HCT116 (cell line): ENCODE results near the gene PGRMC2.

Experiments used
- EGR1 ChIP-seq: IDR thresholded peaks from 2 replicates; pipeline ENCODE4 v1.6.1; 2012; ENCODE audit warnings: low read depth
- EZH2 ChIP-seq: fragments of 200-600 bp; sonication (generic); IDR thresholded peaks from 2 replicates; pipeline ENCODE4 v1.6.1; 2017; ENCODE audit warnings: antibody characterized with exemption, mixed run types
- EZH2phosphoT487 ChIP-seq: fragments of 200-600 bp; IDR thresholded peaks from 2 replicates; pipeline ENCODE4 v1.6.1; 2018; ENCODE audit warnings: antibody characterized with exemption, borderline replicate concordance
- JUND ChIP-seq: IDR thresholded peaks from 2 replicates; pipeline ENCODE4 v1.6.1; 2012
- POLR2A ChIP-seq: IDR thresholded peaks from 2 replicates; pipeline ENCODE4 v1.7.0; 2011; ENCODE audit warnings: borderline replicate concordance; ENCODE audit not compliant: insufficient read depth, insufficient read length; ENCODE audit errors: extremely low read depth
- POLR2AphosphoS5 ChIP-seq: IDR thresholded peaks from 2 replicates; pipeline ENCODE4 v1.6.1; 2011; ENCODE audit warnings: mild to moderate bottlenecking, low read depth, low read length, moderate library complexity
- RAD21 ChIP-seq: IDR thresholded peaks from 2 replicates; pipeline ENCODE4 v1.6.1; 2012; ENCODE audit warnings: low read depth, mild to moderate bottlenecking
- SIN3A ChIP-seq: IDR thresholded peaks from 2 replicates; pipeline ENCODE4 v1.6.1; 2012; ENCODE audit warnings: low read depth
- SP1 ChIP-seq: IDR thresholded peaks from 2 replicates; pipeline ENCODE4 v1.6.1; 2012; ENCODE audit warnings: low read depth
- TCF7L2 ChIP-seq: IDR thresholded peaks from 2 replicates; pipeline ENCODE4 v1.7.0; 2011; ENCODE audit warnings: borderline replicate concordance, inconsistent platforms; ENCODE audit not compliant: insufficient read depth, insufficient read length; ENCODE audit errors: extremely low read depth
- TF ChIP-seq, protein P1 (sequence below), 3 experiments: fragments of 200-600 bp in 1 of 3; sonication (generic) in 1 of 3; IDR thresholded peaks in 2 of 3; conservative IDR thresholded peaks in 1 of 3; 2 replicates each; pipeline ENCODE4 v1.5.1; 2012 to 2017; ENCODE audit warnings: low read depth in 2 of 3, low read length in 2 of 3, antibody characterized with exemption in 1 of 3, borderline replicate concordance in 1 of 3, control low read depth in 1 of 3, mild to moderate bottlenecking in 1 of 3, mixed read lengths in 1 of 3, mixed run types in 1 of 3, moderate library complexity in 1 of 3; ENCODE audit not compliant: insufficient read depth in 1 of 3
- TF ChIP-seq, protein P2 (sequence below): IDR thresholded peaks from 2 replicates; pipeline ENCODE4 v1.6.1; 2011; ENCODE audit warnings: mild to moderate bottlenecking, low read length, moderate library complexity; ENCODE audit not compliant: insufficient replicate concordance; ENCODE audit errors: extremely low read depth
- TF ChIP-seq, protein P3 (sequence below): IDR thresholded peaks from 2 replicates; pipeline ENCODE4 v1.6.1; 2012
- TF ChIP-seq, protein P4 (sequence below): IDR thresholded peaks from 2 replicates; pipeline ENCODE4 v1.6.1; 2012

- TF ChIP-seq, protein P1, sequence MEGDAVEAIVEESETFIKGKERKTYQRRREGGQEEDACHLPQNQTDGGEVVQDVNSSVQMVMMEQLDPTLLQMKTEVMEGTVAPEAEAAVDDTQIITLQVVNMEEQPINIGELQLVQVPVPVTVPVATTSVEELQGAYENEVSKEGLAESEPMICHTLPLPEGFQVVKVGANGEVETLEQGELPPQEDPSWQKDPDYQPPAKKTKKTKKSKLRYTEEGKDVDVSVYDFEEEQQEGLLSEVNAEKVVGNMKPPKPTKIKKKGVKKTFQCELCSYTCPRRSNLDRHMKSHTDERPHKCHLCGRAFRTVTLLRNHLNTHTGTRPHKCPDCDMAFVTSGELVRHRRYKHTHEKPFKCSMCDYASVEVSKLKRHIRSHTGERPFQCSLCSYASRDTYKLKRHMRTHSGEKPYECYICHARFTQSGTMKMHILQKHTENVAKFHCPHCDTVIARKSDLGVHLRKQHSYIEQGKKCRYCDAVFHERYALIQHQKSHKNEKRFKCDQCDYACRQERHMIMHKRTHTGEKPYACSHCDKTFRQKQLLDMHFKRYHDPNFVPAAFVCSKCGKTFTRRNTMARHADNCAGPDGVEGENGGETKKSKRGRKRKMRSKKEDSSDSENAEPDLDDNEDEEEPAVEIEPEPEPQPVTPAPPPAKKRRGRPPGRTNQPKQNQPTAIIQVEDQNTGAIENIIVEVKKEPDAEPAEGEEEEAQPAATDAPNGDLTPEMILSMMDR (IDR thresholded peaks at IDR 0.05 in 2 of 3, conservative IDR thresholded peaks at IDR 0.05 in 1 of 3; ENCODE audit: borderline replicate concordance in 1 of 3, insufficient read depth in 1 of 3, low read depth in 2 of 3, low read length in 2 of 3), result no peak
- no peak for TF ChIP-seq TCF7L2
- TF ChIP-seq, protein P2, sequence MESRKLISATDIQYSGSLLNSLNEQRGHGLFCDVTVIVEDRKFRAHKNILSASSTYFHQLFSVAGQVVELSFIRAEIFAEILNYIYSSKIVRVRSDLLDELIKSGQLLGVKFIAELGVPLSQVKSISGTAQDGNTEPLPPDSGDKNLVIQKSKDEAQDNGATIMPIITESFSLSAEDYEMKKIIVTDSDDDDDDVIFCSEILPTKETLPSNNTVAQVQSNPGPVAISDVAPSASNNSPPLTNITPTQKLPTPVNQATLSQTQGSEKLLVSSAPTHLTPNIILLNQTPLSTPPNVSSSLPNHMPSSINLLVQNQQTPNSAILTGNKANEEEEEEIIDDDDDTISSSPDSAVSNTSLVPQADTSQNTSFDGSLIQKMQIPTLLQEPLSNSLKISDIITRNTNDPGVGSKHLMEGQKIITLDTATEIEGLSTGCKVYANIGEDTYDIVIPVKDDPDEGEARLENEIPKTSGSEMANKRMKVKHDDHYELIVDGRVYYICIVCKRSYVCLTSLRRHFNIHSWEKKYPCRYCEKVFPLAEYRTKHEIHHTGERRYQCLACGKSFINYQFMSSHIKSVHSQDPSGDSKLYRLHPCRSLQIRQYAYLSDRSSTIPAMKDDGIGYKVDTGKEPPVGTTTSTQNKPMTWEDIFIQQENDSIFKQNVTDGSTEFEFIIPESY, result no peak
- TF ChIP-seq POLR2AphosphoS5, result no peak
- no peak for TF ChIP-seq EZH2
- no peak for TF ChIP-seq JUND
- no peak for TF ChIP-seq SP1
- TF ChIP-seq POLR2A, result no peak
- TF ChIP-seq, protein P3, sequence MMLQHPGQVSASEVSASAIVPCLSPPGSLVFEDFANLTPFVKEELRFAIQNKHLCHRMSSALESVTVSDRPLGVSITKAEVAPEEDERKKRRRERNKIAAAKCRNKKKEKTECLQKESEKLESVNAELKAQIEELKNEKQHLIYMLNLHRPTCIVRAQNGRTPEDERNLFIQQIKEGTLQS, result no peak
- no peak for TF ChIP-seq SIN3A
- no peak for TF ChIP-seq EZH2phosphoT487
- no peak for TF ChIP-seq EGR1
- TF ChIP-seq, protein P4, sequence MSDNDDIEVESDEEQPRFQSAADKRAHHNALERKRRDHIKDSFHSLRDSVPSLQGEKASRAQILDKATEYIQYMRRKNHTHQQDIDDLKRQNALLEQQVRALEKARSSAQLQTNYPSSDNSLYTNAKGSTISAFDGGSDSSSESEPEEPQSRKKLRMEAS, result no peak
- TF ChIP-seq RAD21, result no peak
Measured at GRCh38 chr4:128323401-128323800, 35.8 kb upstream of the PGRMC2 start.
